Measurements from ENCODE around the gene MARS1.

GRCh38 chr12:57464569-57464968 is 23.3 kb upstream of the MARS1 start:
- TF ChIP-seq CTCF (IDR thresholded peaks at IDR 0.05; ENCODE audit: insufficient read depth, low read depth, low read length) (no peak), EZH2 (IDR thresholded peaks at IDR 0.05; ENCODE audit: insufficient read depth, low read length) (no peak)
